SK-N-SH treated with all-trans-retinoic acid at 6 μM for 48 hours (cell line): ENCODE results near the gene ATP11A.

Experiments
- ARNTL ChIP-seq: fragments of 450-650 bp; formaldehyde crosslinking; IDR thresholded peaks from 2 replicates; pipeline ENCODE4 v1.5.0; 2020; ENCODE audit warnings: low read depth, mild to moderate bottlenecking, moderate library complexity, borderline replicate concordance
- ESRRG ChIP-seq: fragments of 250-450 bp; sonication (Bioruptor Pico); IDR thresholded peaks from 2 replicates; pipeline ENCODE4 v1.6.1; 2021; ENCODE audit warnings: mild to moderate bottlenecking
- OSR1 ChIP-seq: fragments of 250-450 bp; sonication (Bioruptor Pico); IDR thresholded peaks from 2 replicates; pipeline ENCODE4 v1.8.0; 2022; ENCODE audit warnings: moderate library complexity, mild to moderate bottlenecking, inconsistent platforms
- RARB ChIP-seq: fragments of 250-450 bp; sonication (Bioruptor Pico); IDR thresholded peaks from 2 replicates; pipeline ENCODE4 v1.8.0; 2021; ENCODE audit warnings: mild to moderate bottlenecking, moderate library complexity
- TCF4 ChIP-seq: fragments of 250-450 bp; sonication (Bioruptor Pico); IDR thresholded peaks from 2 replicates; pipeline ENCODE4 v1.8.0; 2021; ENCODE audit warnings: mild to moderate bottlenecking, moderate library complexity, borderline replicate concordance
- TOX ChIP-seq: fragments of 250-450 bp; sonication (Bioruptor Pico); IDR thresholded peaks from 2 replicates; pipeline ENCODE4 v1.8.0; 2021; ENCODE audit warnings: mild to moderate bottlenecking, moderate library complexity, borderline replicate concordance
- TF ChIP-seq, protein P1 (sequence below): fragments of 250-450 bp; sonication (Bioruptor Pico); IDR thresholded peaks from 2 replicates; pipeline ENCODE4 v1.8.0; 2020; ENCODE audit warnings: mild to moderate bottlenecking, moderate library complexity, borderline replicate concordance
- TF ChIP-seq, protein P2 (sequence below): fragments of 250-450 bp; sonication (Bioruptor Pico); IDR thresholded peaks from 2 replicates; pipeline ENCODE4 v1.8.0; 2021; ENCODE audit warnings: low read depth, mild to moderate bottlenecking, moderate library complexity, borderline replicate concordance
- TF ChIP-seq, protein P3 (sequence below): fragments of 250-450 bp; sonication (Bioruptor Pico); IDR thresholded peaks from 2 replicates; pipeline ENCODE4 v1.5.1; 2021; ENCODE audit warnings: mild to moderate bottlenecking, moderate library complexity
- TF ChIP-seq, protein P4 (sequence below): fragments of 250-450 bp; sonication (Bioruptor Pico); IDR thresholded peaks from 2 replicates; pipeline ENCODE4 v1.5.0; 2020; ENCODE audit warnings: mild to moderate bottlenecking, moderate library complexity

DNA sequence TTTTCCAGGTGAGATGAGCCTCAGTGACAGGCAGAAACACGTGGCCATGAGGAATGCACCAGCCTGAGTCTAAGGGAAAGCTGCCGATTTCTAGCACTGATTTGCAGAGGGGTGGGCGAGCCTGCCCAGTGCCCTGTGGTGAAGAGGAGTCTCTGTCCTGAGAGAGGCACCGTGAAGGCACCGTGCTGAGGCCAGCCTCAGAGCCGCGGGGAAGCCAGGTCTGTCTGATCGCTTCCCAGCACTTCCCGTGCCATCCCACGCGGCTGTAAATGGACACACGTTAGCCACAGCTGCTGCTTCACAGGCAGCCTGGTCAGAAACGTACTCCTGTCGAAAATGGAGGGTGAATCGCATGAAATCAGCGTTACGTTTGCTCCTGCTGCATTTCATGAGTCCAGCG is 79.8 kb downstream of the ATP11A start:
- TF ChIP-seq RARB (CRISPR knock-in tag) (no peak), ARNTL (no peak), TCF4 (CRISPR knock-in tag) (no peak), OSR1 (CRISPR knock-in tag) (no peak), TOX (CRISPR knock-in tag) (no peak), ESRRG (no peak)
- TF ChIP-seq, protein P1, sequence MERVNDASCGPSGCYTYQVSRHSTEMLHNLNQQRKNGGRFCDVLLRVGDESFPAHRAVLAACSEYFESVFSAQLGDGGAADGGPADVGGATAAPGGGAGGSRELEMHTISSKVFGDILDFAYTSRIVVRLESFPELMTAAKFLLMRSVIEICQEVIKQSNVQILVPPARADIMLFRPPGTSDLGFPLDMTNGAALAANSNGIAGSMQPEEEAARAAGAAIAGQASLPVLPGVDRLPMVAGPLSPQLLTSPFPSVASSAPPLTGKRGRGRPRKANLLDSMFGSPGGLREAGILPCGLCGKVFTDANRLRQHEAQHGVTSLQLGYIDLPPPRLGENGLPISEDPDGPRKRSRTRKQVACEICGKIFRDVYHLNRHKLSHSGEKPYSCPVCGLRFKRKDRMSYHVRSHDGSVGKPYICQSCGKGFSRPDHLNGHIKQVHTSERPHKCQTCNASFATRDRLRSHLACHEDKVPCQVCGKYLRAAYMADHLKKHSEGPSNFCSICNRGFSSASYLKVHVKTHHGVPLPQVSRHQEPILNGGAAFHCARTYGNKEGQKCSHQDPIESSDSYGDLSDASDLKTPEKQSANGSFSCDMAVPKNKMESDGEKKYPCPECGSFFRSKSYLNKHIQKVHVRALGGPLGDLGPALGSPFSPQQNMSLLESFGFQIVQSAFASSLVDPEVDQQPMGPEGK (CRISPR knock-in tag): no peak
- TF ChIP-seq, protein P2, sequence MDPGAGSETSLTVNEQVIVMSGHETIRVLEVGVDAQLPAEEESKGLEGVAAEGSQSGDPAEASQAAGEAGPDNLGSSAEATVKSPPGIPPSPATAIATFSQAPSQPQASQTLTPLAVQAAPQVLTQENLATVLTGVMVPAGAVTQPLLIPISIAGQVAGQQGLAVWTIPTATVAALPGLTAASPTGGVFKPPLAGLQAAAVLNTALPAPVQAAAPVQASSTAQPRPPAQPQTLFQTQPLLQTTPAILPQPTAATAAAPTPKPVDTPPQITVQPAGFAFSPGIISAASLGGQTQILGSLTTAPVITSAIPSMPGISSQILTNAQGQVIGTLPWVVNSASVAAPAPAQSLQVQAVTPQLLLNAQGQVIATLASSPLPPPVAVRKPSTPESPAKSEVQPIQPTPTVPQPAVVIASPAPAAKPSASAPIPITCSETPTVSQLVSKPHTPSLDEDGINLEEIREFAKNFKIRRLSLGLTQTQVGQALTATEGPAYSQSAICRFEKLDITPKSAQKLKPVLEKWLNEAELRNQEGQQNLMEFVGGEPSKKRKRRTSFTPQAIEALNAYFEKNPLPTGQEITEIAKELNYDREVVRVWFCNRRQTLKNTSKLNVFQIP (CRISPR knock-in tag): no peak
- TF ChIP-seq, protein P3, sequence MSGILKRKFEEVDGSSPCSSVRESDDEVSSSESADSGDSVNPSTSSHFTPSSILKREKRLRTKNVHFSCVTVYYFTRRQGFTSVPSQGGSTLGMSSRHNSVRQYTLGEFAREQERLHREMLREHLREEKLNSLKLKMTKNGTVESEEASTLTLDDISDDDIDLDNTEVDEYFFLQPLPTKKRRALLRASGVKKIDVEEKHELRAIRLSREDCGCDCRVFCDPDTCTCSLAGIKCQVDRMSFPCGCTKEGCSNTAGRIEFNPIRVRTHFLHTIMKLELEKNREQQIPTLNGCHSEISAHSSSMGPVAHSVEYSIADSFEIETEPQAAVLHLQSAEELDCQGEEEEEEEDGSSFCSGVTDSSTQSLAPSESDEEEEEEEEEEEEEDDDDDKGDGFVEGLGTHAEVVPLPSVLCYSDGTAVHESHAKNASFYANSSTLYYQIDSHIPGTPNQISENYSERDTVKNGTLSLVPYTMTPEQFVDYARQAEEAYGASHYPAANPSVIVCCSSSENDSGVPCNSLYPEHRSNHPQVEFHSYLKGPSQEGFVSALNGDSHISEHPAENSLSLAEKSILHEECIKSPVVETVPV (CRISPR knock-in tag): no peak
- TF ChIP-seq, protein P4, sequence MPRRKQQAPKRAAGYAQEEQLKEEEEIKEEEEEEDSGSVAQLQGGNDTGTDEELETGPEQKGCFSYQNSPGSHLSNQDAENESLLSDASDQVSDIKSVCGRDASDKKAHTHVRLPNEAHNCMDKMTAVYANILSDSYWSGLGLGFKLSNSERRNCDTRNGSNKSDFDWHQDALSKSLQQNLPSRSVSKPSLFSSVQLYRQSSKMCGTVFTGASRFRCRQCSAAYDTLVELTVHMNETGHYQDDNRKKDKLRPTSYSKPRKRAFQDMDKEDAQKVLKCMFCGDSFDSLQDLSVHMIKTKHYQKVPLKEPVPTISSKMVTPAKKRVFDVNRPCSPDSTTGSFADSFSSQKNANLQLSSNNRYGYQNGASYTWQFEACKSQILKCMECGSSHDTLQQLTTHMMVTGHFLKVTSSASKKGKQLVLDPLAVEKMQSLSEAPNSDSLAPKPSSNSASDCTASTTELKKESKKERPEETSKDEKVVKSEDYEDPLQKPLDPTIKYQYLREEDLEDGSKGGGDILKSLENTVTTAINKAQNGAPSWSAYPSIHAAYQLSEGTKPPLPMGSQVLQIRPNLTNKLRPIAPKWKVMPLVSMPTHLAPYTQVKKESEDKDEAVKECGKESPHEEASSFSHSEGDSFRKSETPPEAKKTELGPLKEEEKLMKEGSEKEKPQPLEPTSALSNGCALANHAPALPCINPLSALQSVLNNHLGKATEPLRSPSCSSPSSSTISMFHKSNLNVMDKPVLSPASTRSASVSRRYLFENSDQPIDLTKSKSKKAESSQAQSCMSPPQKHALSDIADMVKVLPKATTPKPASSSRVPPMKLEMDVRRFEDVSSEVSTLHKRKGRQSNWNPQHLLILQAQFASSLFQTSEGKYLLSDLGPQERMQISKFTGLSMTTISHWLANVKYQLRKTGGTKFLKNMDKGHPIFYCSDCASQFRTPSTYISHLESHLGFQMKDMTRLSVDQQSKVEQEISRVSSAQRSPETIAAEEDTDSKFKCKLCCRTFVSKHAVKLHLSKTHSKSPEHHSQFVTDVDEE: no peak
